GM23338 (cell line): Measurements from ENCODE around the gene DAW1. TPM values are rescaled to one million over a fixed set of nuclear protein-coding genes. Genes with fewer than 3 reads are reported as not detected.

ENCODE experiments used
- ATAC-seq: fragments of 200-7000 bp; cut with Tn5 transposase; 3 replicates; pipeline ENCODE4 v1.9.1; 2020
- DNase-seq: peaks from one replicate; pipeline ENCODE4 v3.0.0-alpha.2; 2015; ENCODE audit warnings: low spot score
- H2AFZ ChIP-seq: fragments of 200-600 bp; sonication (generic); 2 replicates; pipeline ENCODE4 v1.8.0; 2016; ENCODE audit warnings: antibody characterized with exemption, mild to moderate bottlenecking, moderate library complexity
- H3F3A ChIP-seq: fragments of 200-600 bp; sonication (generic); replicated peaks from 2 replicates; pipeline ENCODE4 v1.8.0; 2017; ENCODE audit warnings: antibody characterized with exemption, mixed run types, low read depth
- H3K27ac ChIP-seq: fragments of 200-600 bp; sonication (generic); 2 replicates; pipeline ENCODE4 v1.6.1; 2016; ENCODE audit warnings: low read depth
- H3K27me3 ChIP-seq: fragments of 200-600 bp; sonication (generic); 2 replicates; pipeline ENCODE4 v1.8.0; 2016; ENCODE audit warnings: mild to moderate bottlenecking, mixed run types, moderate library complexity; ENCODE audit not compliant: insufficient read depth
- H3K36me3 ChIP-seq: fragments of 200-600 bp; sonication (generic); 2 replicates; pipeline ENCODE4 v1.8.0; 2016; ENCODE audit warnings: mild to moderate bottlenecking; ENCODE audit not compliant: insufficient read depth
- H3K4me1 ChIP-seq: fragments of 200-600 bp; sonication (generic); 2 replicates; pipeline ENCODE4 v1.8.0; 2016; ENCODE audit warnings: mild to moderate bottlenecking, moderate library complexity; ENCODE audit not compliant: insufficient read depth
- H3K4me2 ChIP-seq: fragments of 200-600 bp; sonication (generic); 2 replicates; pipeline ENCODE4 v1.7.1; 2017; ENCODE audit warnings: mixed run types
- H3K4me3 ChIP-seq: fragments of 200-600 bp; sonication (generic); 2 replicates; pipeline ENCODE4 v1.6.1; 2016; ENCODE audit warnings: mixed run types
- H3K79me2 ChIP-seq: fragments of 200-600 bp; sonication (generic); replicated peaks from 2 replicates; pipeline ENCODE4 v1.8.0; 2017; ENCODE audit warnings: mild to moderate bottlenecking; ENCODE audit not compliant: insufficient read depth
- H3K9me2 ChIP-seq: fragments of 200-600 bp; sonication (generic); 2 replicates; pipeline ENCODE4 v1.8.0; 2017; ENCODE audit not compliant: insufficient read depth
- H4K20me1 ChIP-seq: fragments of 200-600 bp; sonication (generic); replicated peaks from 2 replicates; pipeline ENCODE4 v1.8.0; 2017; ENCODE audit warnings: mild to moderate bottlenecking; ENCODE audit not compliant: insufficient read depth
- H3K27ac Mint-ChIP-seq: 2 replicates; pipeline ENCODE4 v1.8.0; 2020; ENCODE audit warnings: inconsistent platforms, mild to moderate bottlenecking, moderate library complexity, mixed read lengths
- H3K27me3 Mint-ChIP-seq: 3 replicates; pipeline ENCODE4 v1.8.0; 2022; ENCODE audit warnings: low read depth, mild to moderate bottlenecking, moderate library complexity, mixed read lengths, inconsistent platforms; ENCODE audit not compliant: insufficient read depth, poor library complexity
- H3K36me3 Mint-ChIP-seq: 3 replicates; pipeline ENCODE4 v1.8.0; 2021; ENCODE audit warnings: low read depth, mild to moderate bottlenecking, inconsistent platforms, moderate library complexity, mixed read lengths
- H3K4me1 Mint-ChIP-seq: 3 replicates; pipeline ENCODE4 v1.8.0; 2020; ENCODE audit warnings: mild to moderate bottlenecking, inconsistent platforms, mixed read lengths
- H3K4me3 Mint-ChIP-seq: 3 replicates; pipeline ENCODE4 v1.8.0; 2021; ENCODE audit warnings: moderate library complexity, mild to moderate bottlenecking, inconsistent platforms, mixed read lengths
- H3K9me3 Mint-ChIP-seq: 3 replicates; pipeline ENCODE4 v1.8.0; 2020; ENCODE audit warnings: moderate library complexity, mild to moderate bottlenecking, inconsistent platforms, mixed read lengths
- CREB1 ChIP-seq: fragments of 250-450 bp; sonication (Bioruptor Pico); IDR thresholded peaks from 2 replicates; pipeline ENCODE4 v1.5.0; 2020; ENCODE audit warnings: low read depth, mild to moderate bottlenecking, moderate library complexity
- ETS1 ChIP-seq: IDR thresholded peaks from 2 replicates; pipeline ENCODE4 v1.6.1; 2016; ENCODE audit warnings: antibody characterized with exemption
- EZH2 ChIP-seq: fragments of 200-600 bp; sonication (generic); IDR thresholded peaks from one replicate; pipeline ENCODE4 v1.8.0; 2017; ENCODE audit warnings: antibody characterized with exemption, mild to moderate bottlenecking, low read depth; ENCODE audit not compliant: unreplicated experiment
- EZH2phosphoT487 ChIP-seq: fragments of 200-600 bp; sonication (generic); IDR thresholded peaks from one replicate; pipeline ENCODE4 v1.8.1; 2018; ENCODE audit warnings: antibody characterized with exemption; ENCODE audit not compliant: unreplicated experiment
- JUNB ChIP-seq: IDR thresholded peaks from one replicate; pipeline ENCODE4 v1.6.1; 2016; ENCODE audit warnings: antibody characterized with exemption; ENCODE audit not compliant: unreplicated experiment
- NANOG ChIP-seq: IDR thresholded peaks from 2 replicates; pipeline ENCODE4 v1.6.1; 2016; ENCODE audit warnings: antibody characterized with exemption, borderline replicate concordance
- POLR2AphosphoS5 ChIP-seq: IDR thresholded peaks from 2 replicates; pipeline ENCODE4 v1.6.1; 2016; ENCODE audit warnings: antibody characterized with exemption, low read depth
- STAT1 ChIP-seq: IDR thresholded peaks from one replicate; pipeline ENCODE4 v1.6.1; 2016; ENCODE audit warnings: antibody characterized with exemption; ENCODE audit not compliant: unreplicated experiment
- ZNF114 ChIP-seq: fragments of 250-450 bp; sonication (Bioruptor Pico); IDR thresholded peaks from 2 replicates; pipeline ENCODE4 v1.5.0; 2020; ENCODE audit warnings: mild to moderate bottlenecking, moderate library complexity
- ZNF331 ChIP-seq: fragments of 250-450 bp; sonication (Bioruptor Pico); IDR thresholded peaks from 2 replicates; pipeline ENCODE4 v1.5.0; 2020; ENCODE audit warnings: low read depth, mild to moderate bottlenecking, moderate library complexity
- polyA plus RNA-seq: library from polyadenylated mRNA; unstranded; fragments of >200 nt; fragmentation: Nextera tagmentation; extraction: Ambion mirVana; gene quantifications from 2 replicates; pipeline ENCODE4 v1.2.1, GENCODE V29; 2016
- total RNA-seq: library from RNA; depleted of rRNA; stranded (reverse); fragments of >200 nt; shearing (Covaris generic); gene quantifications from 2 replicates; pipeline ENCODE4 v1.2.3, GENCODE V29; 2014
- TF ChIP-seq, protein P1 (sequence below), 2 experiments: fragments of 200-600 bp in 1 of 2; sonication (generic) in 1 of 2; conservative IDR thresholded peaks; 2 replicates each; pipeline versions ENCODE4 v1.5.1 to v1.6.1; 2016 to 2017; ENCODE audit warnings: antibody characterized with exemption in 2 of 2, low read depth in 2 of 2, mild to moderate bottlenecking in 2 of 2, moderate library complexity in 1 of 2
- TF ChIP-seq, protein P2 (sequence below): IDR thresholded peaks from one replicate; pipeline ENCODE4 v1.6.1; 2018; ENCODE audit warnings: antibody characterized with exemption; ENCODE audit not compliant: unreplicated experiment
- TF ChIP-seq, protein P3 (sequence below): fragments of 250-450 bp; sonication (Bioruptor Pico); IDR thresholded peaks from 2 replicates; pipeline ENCODE4 v1.5.0; 2020; ENCODE audit warnings: mild to moderate bottlenecking, moderate library complexity

DAW1 gene
- total and polyA plus RNA-seq, 2 experiments from 2014 or later = 0.71 to 2.0 TPM

- no peak for DNase-seq
- TF ChIP-seq, protein P1, sequence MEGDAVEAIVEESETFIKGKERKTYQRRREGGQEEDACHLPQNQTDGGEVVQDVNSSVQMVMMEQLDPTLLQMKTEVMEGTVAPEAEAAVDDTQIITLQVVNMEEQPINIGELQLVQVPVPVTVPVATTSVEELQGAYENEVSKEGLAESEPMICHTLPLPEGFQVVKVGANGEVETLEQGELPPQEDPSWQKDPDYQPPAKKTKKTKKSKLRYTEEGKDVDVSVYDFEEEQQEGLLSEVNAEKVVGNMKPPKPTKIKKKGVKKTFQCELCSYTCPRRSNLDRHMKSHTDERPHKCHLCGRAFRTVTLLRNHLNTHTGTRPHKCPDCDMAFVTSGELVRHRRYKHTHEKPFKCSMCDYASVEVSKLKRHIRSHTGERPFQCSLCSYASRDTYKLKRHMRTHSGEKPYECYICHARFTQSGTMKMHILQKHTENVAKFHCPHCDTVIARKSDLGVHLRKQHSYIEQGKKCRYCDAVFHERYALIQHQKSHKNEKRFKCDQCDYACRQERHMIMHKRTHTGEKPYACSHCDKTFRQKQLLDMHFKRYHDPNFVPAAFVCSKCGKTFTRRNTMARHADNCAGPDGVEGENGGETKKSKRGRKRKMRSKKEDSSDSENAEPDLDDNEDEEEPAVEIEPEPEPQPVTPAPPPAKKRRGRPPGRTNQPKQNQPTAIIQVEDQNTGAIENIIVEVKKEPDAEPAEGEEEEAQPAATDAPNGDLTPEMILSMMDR (conservative IDR thresholded peaks at IDR 0.05; ENCODE audit: low read depth in 2 of 2) = no peak
- no peak for TF ChIP-seq JUNB
- TF ChIP-seq EZH2 = no peak
- no peak for TF ChIP-seq EZH2phosphoT487
- TF ChIP-seq ZNF331 (CRISPR knock-in tag) = no peak
- TF ChIP-seq STAT1 = no peak
- no peak for TF ChIP-seq ETS1
- TF ChIP-seq POLR2AphosphoS5 = no peak
- TF ChIP-seq, protein P2, sequence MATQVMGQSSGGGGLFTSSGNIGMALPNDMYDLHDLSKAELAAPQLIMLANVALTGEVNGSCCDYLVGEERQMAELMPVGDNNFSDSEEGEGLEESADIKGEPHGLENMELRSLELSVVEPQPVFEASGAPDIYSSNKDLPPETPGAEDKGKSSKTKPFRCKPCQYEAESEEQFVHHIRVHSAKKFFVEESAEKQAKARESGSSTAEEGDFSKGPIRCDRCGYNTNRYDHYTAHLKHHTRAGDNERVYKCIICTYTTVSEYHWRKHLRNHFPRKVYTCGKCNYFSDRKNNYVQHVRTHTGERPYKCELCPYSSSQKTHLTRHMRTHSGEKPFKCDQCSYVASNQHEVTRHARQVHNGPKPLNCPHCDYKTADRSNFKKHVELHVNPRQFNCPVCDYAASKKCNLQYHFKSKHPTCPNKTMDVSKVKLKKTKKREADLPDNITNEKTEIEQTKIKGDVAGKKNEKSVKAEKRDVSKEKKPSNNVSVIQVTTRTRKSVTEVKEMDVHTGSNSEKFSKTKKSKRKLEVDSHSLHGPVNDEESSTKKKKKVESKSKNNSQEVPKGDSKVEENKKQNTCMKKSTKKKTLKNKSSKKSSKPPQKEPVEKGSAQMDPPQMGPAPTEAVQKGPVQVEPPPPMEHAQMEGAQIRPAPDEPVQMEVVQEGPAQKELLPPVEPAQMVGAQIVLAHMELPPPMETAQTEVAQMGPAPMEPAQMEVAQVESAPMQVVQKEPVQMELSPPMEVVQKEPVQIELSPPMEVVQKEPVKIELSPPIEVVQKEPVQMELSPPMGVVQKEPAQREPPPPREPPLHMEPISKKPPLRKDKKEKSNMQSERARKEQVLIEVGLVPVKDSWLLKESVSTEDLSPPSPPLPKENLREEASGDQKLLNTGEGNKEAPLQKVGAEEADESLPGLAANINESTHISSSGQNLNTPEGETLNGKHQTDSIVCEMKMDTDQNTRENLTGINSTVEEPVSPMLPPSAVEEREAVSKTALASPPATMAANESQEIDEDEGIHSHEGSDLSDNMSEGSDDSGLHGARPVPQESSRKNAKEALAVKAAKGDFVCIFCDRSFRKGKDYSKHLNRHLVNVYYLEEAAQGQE = no peak
- no peak for TF ChIP-seq ZNF114 (CRISPR knock-in tag)
- no peak for TF ChIP-seq NANOG
- TF ChIP-seq, protein P3, sequence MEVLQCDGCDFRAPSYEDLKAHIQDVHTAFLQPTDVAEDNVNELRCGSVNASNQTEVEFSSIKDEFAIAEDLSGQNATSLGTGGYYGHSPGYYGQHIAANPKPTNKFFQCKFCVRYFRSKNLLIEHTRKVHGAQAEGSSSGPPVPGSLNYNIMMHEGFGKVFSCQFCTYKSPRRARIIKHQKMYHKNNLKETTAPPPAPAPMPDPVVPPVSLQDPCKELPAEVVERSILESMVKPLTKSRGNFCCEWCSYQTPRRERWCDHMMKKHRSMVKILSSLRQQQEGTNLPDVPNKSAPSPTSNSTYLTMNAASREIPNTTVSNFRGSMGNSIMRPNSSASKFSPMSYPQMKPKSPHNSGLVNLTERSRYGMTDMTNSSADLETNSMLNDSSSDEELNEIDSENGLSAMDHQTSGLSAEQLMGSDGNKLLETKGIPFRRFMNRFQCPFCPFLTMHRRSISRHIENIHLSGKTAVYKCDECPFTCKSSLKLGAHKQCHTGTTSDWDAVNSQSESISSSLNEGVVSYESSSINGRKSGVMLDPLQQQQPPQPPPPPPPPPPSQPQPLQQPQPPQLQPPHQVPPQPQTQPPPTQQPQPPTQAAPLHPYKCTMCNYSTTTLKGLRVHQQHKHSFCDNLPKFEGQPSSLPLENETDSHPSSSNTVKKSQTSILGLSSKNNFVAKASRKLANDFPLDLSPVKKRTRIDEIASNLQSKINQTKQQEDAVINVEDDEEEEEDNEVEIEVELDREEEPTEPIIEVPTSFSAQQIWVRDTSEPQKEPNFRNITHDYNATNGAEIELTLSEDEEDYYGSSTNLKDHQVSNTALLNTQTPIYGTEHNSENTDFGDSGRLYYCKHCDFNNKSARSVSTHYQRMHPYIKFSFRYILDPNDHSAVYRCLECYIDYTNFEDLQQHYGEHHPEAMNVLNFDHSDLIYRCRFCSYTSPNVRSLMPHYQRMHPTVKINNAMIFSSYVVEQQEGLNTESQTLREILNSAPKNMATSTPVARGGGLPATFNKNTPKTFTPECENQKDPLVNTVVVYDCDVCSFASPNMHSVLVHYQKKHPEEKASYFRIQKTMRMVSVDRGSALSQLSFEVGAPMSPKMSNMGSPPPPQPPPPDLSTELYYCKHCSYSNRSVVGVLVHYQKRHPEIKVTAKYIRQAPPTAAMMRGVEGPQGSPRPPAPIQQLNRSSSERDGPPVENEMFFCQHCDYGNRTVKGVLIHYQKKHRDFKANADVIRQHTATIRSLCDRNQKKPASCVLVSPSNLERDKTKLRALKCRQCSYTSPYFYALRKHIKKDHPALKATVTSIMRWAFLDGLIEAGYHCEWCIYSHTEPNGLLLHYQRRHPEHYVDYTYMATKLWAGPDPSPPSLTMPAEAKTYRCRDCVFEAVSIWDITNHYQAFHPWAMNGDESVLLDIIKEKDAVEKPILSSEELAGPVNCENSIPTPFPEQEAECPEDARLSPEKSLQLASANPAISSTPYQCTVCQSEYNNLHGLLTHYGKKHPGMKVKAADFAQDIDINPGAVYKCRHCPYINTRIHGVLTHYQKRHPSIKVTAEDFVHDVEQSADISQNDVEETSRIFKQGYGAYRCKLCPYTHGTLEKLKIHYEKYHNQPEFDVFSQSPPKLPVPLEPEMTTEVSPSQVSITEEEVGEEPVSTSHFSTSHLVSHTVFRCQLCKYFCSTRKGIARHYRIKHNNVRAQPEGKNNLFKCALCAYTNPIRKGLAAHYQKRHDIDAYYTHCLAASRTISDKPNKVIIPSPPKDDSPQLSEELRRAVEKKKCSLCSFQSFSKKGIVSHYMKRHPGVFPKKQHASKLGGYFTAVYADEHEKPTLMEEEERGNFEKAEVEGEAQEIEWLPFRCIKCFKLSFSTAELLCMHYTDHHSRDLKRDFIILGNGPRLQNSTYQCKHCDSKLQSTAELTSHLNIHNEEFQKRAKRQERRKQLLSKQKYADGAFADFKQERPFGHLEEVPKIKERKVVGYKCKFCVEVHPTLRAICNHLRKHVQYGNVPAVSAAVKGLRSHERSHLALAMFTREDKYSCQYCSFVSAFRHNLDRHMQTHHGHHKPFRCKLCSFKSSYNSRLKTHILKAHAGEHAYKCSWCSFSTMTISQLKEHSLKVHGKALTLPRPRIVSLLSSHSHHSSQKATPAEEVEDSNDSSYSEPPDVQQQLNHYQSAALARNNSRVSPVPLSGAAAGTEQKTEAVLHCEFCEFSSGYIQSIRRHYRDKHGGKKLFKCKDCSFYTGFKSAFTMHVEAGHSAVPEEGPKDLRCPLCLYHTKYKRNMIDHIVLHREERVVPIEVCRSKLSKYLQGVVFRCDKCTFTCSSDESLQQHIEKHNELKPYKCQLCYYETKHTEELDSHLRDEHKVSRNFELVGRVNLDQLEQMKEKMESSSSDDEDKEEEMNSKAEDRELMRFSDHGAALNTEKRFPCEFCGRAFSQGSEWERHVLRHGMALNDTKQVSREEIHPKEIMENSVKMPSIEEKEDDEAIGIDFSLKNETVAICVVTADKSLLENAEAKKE (CRISPR knock-in tag) = no peak
- no peak for TF ChIP-seq CREB1 (CRISPR knock-in tag)
- H3K27ac Mint-ChIP-seq = no peak overlapping the region
- H3F3A ChIP-seq = no peaks in the 10 kb centered on the region
- H3K4me1 Mint-ChIP-seq = no peaks in the 10 kb centered on the region
- no peaks in the 10 kb centered on the region for H3K36me3 Mint-ChIP-seq
- H3K9me3 Mint-ChIP-seq = no peaks in the 10 kb centered on the region; the same call in 2 of the 3 replicates
- H3K36me3 ChIP-seq = no peaks in the 10 kb centered on the region
- no peaks in the 10 kb centered on the region for H3K27me3 Mint-ChIP-seq
- H3K27ac ChIP-seq = no peak overlapping the region
- no peak overlapping the region; the same call in 1 of the 2 replicates for H2AFZ ChIP-seq
- no peaks in the 10 kb centered on the region for H3K4me1 ChIP-seq
- no peaks in the 10 kb centered on the region for H3K27me3 ChIP-seq
- no peak for ATAC-seq
- H3K4me2 ChIP-seq = no peak overlapping the region
- H3K9me2 ChIP-seq = no peaks in the 10 kb centered on the region
- no peaks in the 10 kb centered on the region; the same call in 1 of the 2 replicates for H4K20me1 ChIP-seq
- no peaks in the 10 kb centered on the region for H3K79me2 ChIP-seq
- no peak overlapping the region for H3K4me3 Mint-ChIP-seq
- H3K4me3 ChIP-seq = no peak overlapping the region
These were observed 44.9 kb upstream of the DAW1 start for GRCh38 chr2:227826563-227826962.
